AG10803 (cell line): ENCODE results near the gene AOPEP.
A peak's percentile ranks its signal among the peaks of the same experiment; 100 is the strongest.
"Not testable (repeated sequence)": the region's sequence is repeated elsewhere in the genome, so short reads cannot be mapped to it uniquely, and the experiment has no call there.

Source experiments
- DNase-seq: peaks from one replicate; pipeline ENCODE4 v3.0.0; 2010; ENCODE audit warnings: low read depth
- H3K4me3 ChIP-seq: 2 replicates; pipeline ENCODE4 v1.5.1; 2011; ENCODE audit warnings: mild to moderate bottlenecking, low read length, control low read depth
- CTCF ChIP-seq: conservative IDR thresholded peaks from 2 replicates; pipeline ENCODE4 v1.5.1; 2011; ENCODE audit warnings: mild to moderate bottlenecking, low read length, control low read depth, inconsistent platforms

The AOPEP gene

GRCh38 chr9:94827584-94828304 is 101.2 kb downstream of the AOPEP start:
- TF ChIP-seq CTCF, result no peak
- DNase-seq, result peak; percentile 46
- no peak overlapping the region for H3K4me3 ChIP-seq

GRCh38 chr9:94829380-94830070 is 103.0 kb downstream of the AOPEP start:
- no peak overlapping the region for H3K4me3 ChIP-seq
- TF ChIP-seq CTCF, result no peak
- DNase-seq, result no peak

GRCh38 chr9:94830071-94830604 is 103.6 kb downstream of the AOPEP start:
- not testable (repeated sequence) for H3K4me3 ChIP-seq, DNase-seq

- H3K4me3 ChIP-seq, result no peak overlapping the region
- DNase-seq, result no peak
- TF ChIP-seq CTCF, result no peak
Observed at GRCh38 chr9:94833802-94834201, 107.3 kb downstream of the AOPEP start.

- no peak for TF ChIP-seq CTCF
- H3K4me3 ChIP-seq, result no peak overlapping the region
- no peak for DNase-seq
Observed at GRCh38 chr9:94837404-94837803, 110.9 kb downstream of the AOPEP start.

GRCh38 chr9:94839398-94839797 is 112.9 kb downstream of the AOPEP start:
- H3K4me3 ChIP-seq, result no peak overlapping the region
- no peak for DNase-seq
- no peak for TF ChIP-seq CTCF

GRCh38 chr9:94840738-94841137 is 114.2 kb downstream of the AOPEP start:
- no peak for TF ChIP-seq CTCF
- no peak overlapping the region for H3K4me3 ChIP-seq
- DNase-seq, result no peak
